ENCODE data around the gene ACSM3. TPM values are rescaled to one million over a fixed set of nuclear protein-coding genes. Genes with fewer than 3 reads are reported as not detected.
"Not testable (repeated sequence)": the region's sequence is repeated elsewhere in the genome, so short reads cannot be mapped to it uniquely, and the experiment has no call there.

The ACSM3 gene
- total RNA-seq (10 to 100 TPM; 11.2 to 15.5 TPM), polyA plus RNA-seq (10 to 100 TPM in 2 of 3 donors, 1 to 10 TPM in 1; 7.9 to 15.7 (median 14.8) TPM), total RNA-seq (4.9 to 18.4 (median 11.7) reads per million in 6 experiments)

- Mint-ChIP-seq H3K4me1 (peaks cover 15 to 37% (median 32%) of the 10 kb centered on the region in 4 donors), H3K36me3 (peaks cover 5 to 24% (median 14%) of the 10 kb centered on the region in 3 donors), H3K27ac (peak within 1 kb of the TSS; percentile 63 to 98 (median 96)), H3K9me3 (peaks cover 0 to 13% (median 6%) of the 10 kb centered on the region in 9 donors), H3K4me3 (peak within 1 kb of the TSS; percentile 84 to 97 (median 94)), H3K27me3 (no peaks in the 10 kb centered on the region)
- ATAC-seq (peak; percentile 98), DNase-seq (peak in 9 of 10 donors; percentile 50 to 83 (median 72))
- POLR2A ChIA-PET, result interaction anchor here (1.0 to 1.4 kb wide), 4 partner anchors 12 to 137 kb away, joined by 3 to 11 read pairs (median 4); partner anchors contain the start of genes DCUN1D3, LYRM1 and THUMPD1
These were observed at the start of gene ACSM3 for GRCh38 chr16:20763461-20764232. ACSM3 (plus strand) TSS chr16:20764014; CDS start chr16:20770035, 6,021 bp downstream.

GRCh38 chr16:20717718-20718117 lies 46.1 kb upstream of the ACSM3 start:
- H3K27me3 Mint-ChIP-seq, H3K4me1 Mint-ChIP-seq, H3K4me3 Mint-ChIP-seq, DNase-seq, ATAC-seq, H3K27ac Mint-ChIP-seq, H3K9me3 Mint-ChIP-seq, POLR2A ChIA-PET: not testable (repeated sequence)
- peaks cover 0 to 13% (median 5%) of the 10 kb centered on the region in 3 donors for H3K36me3 Mint-ChIP-seq

DNA sequence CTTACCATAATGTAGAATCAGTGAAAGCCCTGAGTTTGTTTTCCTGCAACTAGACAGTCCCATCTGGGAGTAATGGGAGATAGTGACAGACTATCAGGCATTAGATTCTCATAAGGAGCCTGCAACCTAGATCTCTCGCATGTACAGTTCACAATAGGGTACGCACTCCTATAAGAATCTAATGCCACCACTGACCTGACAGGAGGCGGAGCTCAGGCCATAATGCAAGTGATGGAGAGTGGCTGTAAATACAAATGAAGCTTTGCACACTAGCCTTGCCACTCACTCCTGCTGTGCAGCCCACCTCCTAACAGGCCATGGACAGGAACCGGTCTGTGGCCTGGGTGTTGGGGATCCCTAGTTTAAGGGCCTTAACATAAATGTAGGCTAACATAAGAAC lies 43.6 kb upstream of the ACSM3 start:
- no peak for ATAC-seq
- no peak for DNase-seq
- no peaks in the 10 kb centered on the region for H3K27me3 Mint-ChIP-seq
- H3K27ac Mint-ChIP-seq, result no peak overlapping the region
- H3K4me1 Mint-ChIP-seq, result no peaks in the 10 kb centered on the region
- no peak overlapping the region for H3K4me3 Mint-ChIP-seq
- no peaks in the 10 kb centered on the region for H3K9me3 Mint-ChIP-seq
- POLR2A ChIA-PET, result no interaction called here
- H3K36me3 Mint-ChIP-seq, result peaks cover 0 to 8% (median 0%) of the 10 kb centered on the region in 3 donors

DNA sequence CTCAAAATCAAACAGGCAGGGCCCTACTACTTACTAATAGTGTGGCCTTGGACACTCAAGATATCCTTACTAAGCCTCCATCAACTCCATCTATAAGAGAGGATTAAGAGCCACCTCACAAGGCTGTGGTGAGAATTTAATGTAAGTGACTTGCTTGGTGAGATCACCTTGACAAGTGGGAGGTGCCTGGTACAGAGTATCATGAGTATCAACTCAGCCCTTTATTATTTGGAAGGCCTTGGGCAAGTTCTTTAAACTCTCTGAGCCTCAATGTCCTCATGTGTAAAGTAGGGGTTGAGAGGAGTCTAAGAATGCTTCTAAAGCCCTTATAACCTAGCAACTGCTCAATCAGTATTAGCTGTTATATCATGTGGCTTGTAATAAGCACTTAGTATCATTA lies 37.2 kb upstream of the ACSM3 start:
- Mint-ChIP-seq H3K27me3 (no peaks in the 10 kb centered on the region), H3K27ac (no peak overlapping the region), H3K36me3 (no peaks in the 10 kb centered on the region), H3K4me1 (peaks cover 0 to 3% (median 0%) of the 10 kb centered on the region in 4 donors), H3K9me3 (no peaks in the 10 kb centered on the region), H3K4me3 (no peak overlapping the region)
- DNase-seq (no peak), ATAC-seq (no peak)
- POLR2A ChIA-PET, result interaction anchor here (0.6 kb wide), 1 partner anchor 65 kb away, joined by 3 read pairs; no protein-coding TSS in a partner anchor

- POLR2A ChIA-PET, result interaction anchor here (0.6 kb wide), 1 partner anchor 64 kb away, joined by 3 read pairs; no protein-coding TSS in a partner anchor
- Mint-ChIP-seq H3K36me3 (peaks cover 0 to under 1% (median 0%) of the 10 kb centered on the region in 3 donors), H3K4me3 (no peak overlapping the region), H3K4me1 (peaks cover 0 to 3% (median 0%) of the 10 kb centered on the region in 4 donors), H3K9me3 (no peaks in the 10 kb centered on the region), H3K27me3 (no peaks in the 10 kb centered on the region), H3K27ac (peak overlapping the region in 2 of 10 donors; percentile 43 to 65)
- ATAC-seq (no peak), DNase-seq (no peak)
These were observed 36.6 kb upstream of the ACSM3 start for GRCh38 chr16:20727181-20727580.

DNA sequence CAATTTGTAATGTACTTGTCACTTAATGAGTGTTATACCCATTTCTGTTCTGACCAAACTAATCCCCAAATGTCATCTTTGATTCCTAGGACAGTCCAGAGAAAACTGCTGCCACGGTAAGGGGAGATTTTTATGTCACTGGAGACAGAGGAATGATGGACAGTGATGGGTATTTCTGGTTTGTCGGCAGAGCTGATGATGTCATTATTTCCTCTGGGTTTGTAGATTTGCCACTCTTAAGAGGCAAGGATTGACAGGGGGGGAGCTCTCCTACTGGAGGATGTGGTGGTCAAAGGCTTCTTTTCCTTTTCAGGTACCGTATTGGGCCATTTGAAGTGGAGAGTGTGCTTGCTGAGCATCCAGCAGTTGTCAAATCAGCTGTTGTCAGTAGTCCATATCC lies 34.7 kb upstream of the ACSM3 start:
- Mint-ChIP-seq H3K4me1 (peaks cover 0 to 5% (median 2%) of the 10 kb centered on the region in 4 donors), H3K9me3 (no peaks in the 10 kb centered on the region), H3K4me3 (no peak overlapping the region), H3K27ac (peak overlapping the region in 2 of 10 donors; percentile 17 to 28), H3K36me3 (peaks cover 0 to 11% (median 0%) of the 10 kb centered on the region in 3 donors), H3K27me3 (no peaks in the 10 kb centered on the region)
- DNase-seq, result no peak
- ATAC-seq, result no peak
- POLR2A ChIA-PET, result interaction anchor here (0.6 to 1.1 kb wide), 2 partner anchors 13 to 146 kb away, joined by 3 to 4 read pairs; partner anchors contain the start of gene THUMPD1

DNA sequence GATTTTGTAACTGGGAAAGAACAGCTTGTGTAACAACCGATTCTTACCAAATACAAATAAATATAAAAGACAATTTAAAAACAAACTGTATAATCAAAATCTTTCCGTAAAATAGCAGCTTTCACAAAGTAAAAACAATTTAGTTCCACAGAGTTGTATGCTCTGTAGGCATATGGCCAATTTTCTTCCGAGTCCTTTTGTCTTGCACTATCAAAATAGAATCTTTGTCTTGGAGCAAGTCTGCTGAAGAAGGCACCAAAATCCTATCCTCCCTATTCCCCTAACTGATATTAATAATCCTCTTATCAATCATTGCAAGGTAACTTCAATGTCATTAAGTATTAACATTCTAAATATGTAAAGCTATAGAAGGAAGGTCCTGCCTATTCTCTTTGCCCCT lies 29.8 kb upstream of the ACSM3 start:
- H3K4me3 Mint-ChIP-seq, result no peak overlapping the region
- H3K36me3 Mint-ChIP-seq, result peaks cover 0 to 58% (median 4%) of the 10 kb centered on the region in 3 donors
- no peaks in the 10 kb centered on the region for H3K27me3 Mint-ChIP-seq
- no peak for ATAC-seq
- no peaks in the 10 kb centered on the region for H3K9me3 Mint-ChIP-seq
- peaks cover 11 to 20% (median 15%) of the 10 kb centered on the region in 4 donors for H3K4me1 Mint-ChIP-seq
- DNase-seq, result no peak
- H3K27ac Mint-ChIP-seq, result peak overlapping the region in 3 of 10 donors; percentile 18 to 58 (median 40)
- POLR2A ChIA-PET, result no interaction called here

DNA sequence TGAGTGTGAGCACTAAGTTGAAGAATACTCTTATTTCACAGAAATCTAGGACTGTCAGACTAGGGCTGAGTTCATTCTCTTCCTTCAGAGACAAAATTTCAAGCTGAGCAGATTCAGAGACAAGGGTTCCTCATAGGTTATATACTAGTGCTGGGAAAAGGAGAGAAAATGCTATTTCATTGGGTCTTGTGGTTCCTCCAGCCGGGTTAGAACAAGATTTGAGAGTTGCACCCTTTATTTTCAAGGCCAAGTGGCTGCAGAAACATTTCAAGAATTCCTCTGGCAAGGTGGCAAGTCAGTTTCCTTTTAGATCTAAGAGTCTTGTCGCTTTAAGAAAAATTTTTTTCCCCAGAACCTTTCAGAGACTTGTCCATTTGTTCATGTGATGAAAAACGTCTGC lies 29.0 kb upstream of the ACSM3 start:
- H3K27ac Mint-ChIP-seq, result peak overlapping the region in 2 of 10 donors; percentile 40 to 46

DNA sequence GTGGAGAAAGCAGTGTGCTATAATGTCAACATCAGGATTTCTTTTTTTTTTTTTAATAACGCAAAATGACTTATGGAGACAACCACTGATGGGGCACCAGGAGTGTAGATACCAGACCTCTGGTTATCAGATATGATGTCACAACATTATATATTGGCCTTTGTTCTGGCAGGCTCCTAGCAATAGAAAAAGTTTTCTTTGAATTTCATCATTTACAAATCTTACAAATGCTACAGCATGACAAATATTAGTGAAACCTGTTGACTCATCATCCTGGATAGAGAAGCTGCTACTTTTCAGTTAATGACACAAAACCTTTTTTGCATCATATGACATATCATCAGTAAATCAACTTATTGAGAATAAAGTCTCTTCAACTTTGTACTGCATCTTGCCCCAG lies 28.3 kb upstream of the ACSM3 start:
- no peak overlapping the region for H3K4me3 Mint-ChIP-seq
- H3K27ac Mint-ChIP-seq, result no peak overlapping the region
- DNase-seq (no peak), ATAC-seq (no peak)
- no peaks in the 10 kb centered on the region for H3K9me3 Mint-ChIP-seq
- no peaks in the 10 kb centered on the region for H3K27me3 Mint-ChIP-seq
- peaks cover 0 to 66% (median 4%) of the 10 kb centered on the region in 3 donors for H3K36me3 Mint-ChIP-seq
- peaks cover 8 to 28% (median 25%) of the 10 kb centered on the region in 4 donors for H3K4me1 Mint-ChIP-seq
- POLR2A ChIA-PET, result no interaction called here

More for the DNA sequence above, 29.0 kb upstream of the ACSM3 start:
- Mint-ChIP-seq H3K36me3 (peaks cover 0 to 63% (median 4%) of the 10 kb centered on the region in 3 donors), H3K4me1 (peaks cover 10 to 21% (median 19%) of the 10 kb centered on the region in 4 donors), H3K9me3 (no peaks in the 10 kb centered on the region), H3K27me3 (no peaks in the 10 kb centered on the region), H3K4me3 (no peak overlapping the region)
- DNase-seq, result no peak
- POLR2A ChIA-PET, result no interaction called here
- ATAC-seq, result no peak

GRCh38 chr16:20740007-20740883 lies 23.6 kb upstream of the ACSM3 start:
- POLR2A ChIA-PET, result interaction anchor here (0.7 to 1.9 kb wide), 3 partner anchors 9 to 161 kb away, joined by 3 to 7 read pairs (median 3); partner anchors contain the start of gene ACSM3

DNA sequence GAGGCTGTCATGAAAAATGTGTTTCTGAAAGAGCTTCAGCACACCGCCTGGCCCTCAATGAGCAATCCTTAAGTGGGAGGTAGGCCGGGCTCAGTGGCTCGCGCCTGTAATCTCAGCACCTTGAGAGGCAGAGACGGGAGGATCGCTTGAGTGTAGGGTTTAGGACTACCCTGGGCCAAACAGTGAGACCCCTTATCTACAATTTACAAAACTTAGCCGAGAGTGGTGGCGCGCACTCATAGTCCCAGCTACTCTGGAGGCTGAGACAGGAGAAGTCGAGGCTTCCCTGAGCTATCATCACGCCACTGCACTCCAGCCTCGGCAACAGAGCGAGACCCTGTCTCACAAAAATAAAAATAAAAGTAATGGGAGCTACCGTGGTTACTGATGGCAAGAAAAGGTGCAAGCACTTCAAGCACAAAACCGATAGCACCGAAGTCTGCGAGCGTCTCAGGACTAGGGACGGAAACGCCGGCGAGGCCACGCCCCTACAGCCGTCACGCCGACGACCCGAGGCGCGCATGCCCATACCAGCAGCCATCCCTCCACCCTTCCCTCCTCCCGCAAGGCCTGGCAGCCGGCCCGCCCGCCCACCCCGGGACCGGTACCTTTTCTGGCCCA lies 22.8 kb upstream of the ACSM3 start:
- ATAC-seq (peak; percentile 84 to 85), DNase-seq (peak in 9 of 10 donors; percentile 87 to 94 (median 90))
- Mint-ChIP-seq H3K36me3 (peaks cover 0 to 36% (median 4%) of the 10 kb centered on the region in 3 donors), H3K4me3 (peak overlapping the region; percentile 91 to 99 (median 95)), H3K9me3 (no peaks in the 10 kb centered on the region), H3K27me3 (no peaks in the 10 kb centered on the region), H3K27ac (peak overlapping the region; percentile 94 to 99 (median 98)), H3K4me1 (peaks cover 5 to 37% (median 29%) of the 10 kb centered on the region in 4 donors)
- POLR2A ChIA-PET, result interaction anchor here (1.2 to 1.9 kb wide), 5 partner anchors 10 to 1186 kb away, joined by 3 to 11 read pairs (median 6); partner anchors contain the start of genes ACSM3 and VPS35L

More at GRCh38 chr16:20740007-20740883, 23.6 kb upstream of the ACSM3 start:
- peaks cover 5 to 37% (median 29%) of the 10 kb centered on the region in 4 donors for H3K4me1 Mint-ChIP-seq
- H3K4me3 Mint-ChIP-seq, result peak overlapping the region; percentile 91 to 99 (median 95)
- H3K27ac Mint-ChIP-seq, result peak overlapping the region; percentile 87 to 99 (median 98)
- ATAC-seq (no peak), DNase-seq (peak in 3 of 10 donors; percentile 16 to 32 (median 19))
- peaks cover 0 to 44% (median 4%) of the 10 kb centered on the region in 3 donors for H3K36me3 Mint-ChIP-seq
- H3K27me3 Mint-ChIP-seq, result no peaks in the 10 kb centered on the region
- H3K9me3 Mint-ChIP-seq, result no peaks in the 10 kb centered on the region

All from naive thymus-derived CD8-positive, alpha-beta T cell (primary cell).